K562 (cell line): ENCODE data around the gene HOXA9.

ENCODE experiments used
- ARHGAP35 ChIP-seq: fragments of 450-650 bp; IDR thresholded peaks from 2 replicates; pipeline ENCODE4 v1.6.1; 2018; ENCODE audit not compliant: partially characterized antibody
- CREM ChIP-seq: IDR thresholded peaks from 2 replicates; pipeline ENCODE4 v1.6.1; 2014; ENCODE audit warnings: antibody characterized with exemption, low read depth
- ETS2 ChIP-seq: IDR thresholded peaks from 2 replicates; pipeline ENCODE4 v1.6.1; 2016; ENCODE audit warnings: borderline replicate concordance, missing genetic modification characterization, mild to moderate bottlenecking, moderate library complexity, missing compliant biosample characterization; ENCODE audit not compliant: poor library complexity, severe bottlenecking
- FOXA3 ChIP-seq, 2 experiments: fragments of 450-650 bp in 1 of 2; sonication (generic) in 1 of 2; formaldehyde crosslinking; IDR thresholded peaks in 1 of 2; conservative IDR thresholded peaks in 1 of 2; 2 replicates each; pipeline versions ENCODE4 v1.4.0 to v1.8.0; 2020 to 2022; ENCODE audit warnings: mild to moderate bottlenecking in 2 of 2, missing genetic modification reagents in 1 of 2
- GABPB2 ChIP-seq: fragments of 250-450 bp; sonication (Bioruptor Pico); conservative IDR thresholded peaks from 2 replicates; pipeline ENCODE4 v1.5.1; 2021; ENCODE audit warnings: mild to moderate bottlenecking
- NR1H2 ChIP-seq: sonication (generic); formaldehyde crosslinking; IDR thresholded peaks from 2 replicates; pipeline ENCODE4 v1.4.0; 2020; ENCODE audit warnings: mild to moderate bottlenecking, missing genetic modification reagents
- STAG1 ChIP-seq: sonication (generic); formaldehyde crosslinking; IDR thresholded peaks from 2 replicates; pipeline ENCODE4 v1.5.0; 2020; ENCODE audit warnings: missing genetic modification reagents, borderline replicate concordance
- ZBTB7A ChIP-seq: IDR thresholded peaks from 2 replicates; pipeline ENCODE4 v1.6.1; 2011; ENCODE audit warnings: low read depth, mild to moderate bottlenecking, low read length, moderate library complexity, borderline replicate concordance; ENCODE audit not compliant: control insufficient read depth
- TF ChIP-seq, protein P1 (sequence below): fragments of 200-800 bp; sonication (Bioruptor generic); IDR thresholded peaks from 2 replicates; pipeline ENCODE4 v1.6.1; 2017; ENCODE audit warnings: missing genetic modification characterization, missing compliant biosample characterization
- TF ChIP-seq, protein P2 (sequence below), 3 experiments: IDR thresholded peaks in 2 of 3; conservative IDR thresholded peaks in 1 of 3; 2 replicates each; pipeline ENCODE4 v1.5.1; 2011 to 2012; ENCODE audit warnings: low read length in 3 of 3, mild to moderate bottlenecking in 3 of 3, control low read depth in 2 of 3, improper control_type of control experiment in 1 of 3, inconsistent platforms in 1 of 3, low read depth in 1 of 3, mixed read lengths in 1 of 3, moderate library complexity in 1 of 3; ENCODE audit not compliant: insufficient read depth in 2 of 3
- TF ChIP-seq, protein P3 (sequence below), 2 experiments: fragments of 450-650 bp in 1 of 2; sonication (generic) in 1 of 2; formaldehyde crosslinking in 1 of 2; IDR thresholded peaks in 1 of 2; conservative IDR thresholded peaks in 1 of 2; 2 replicates each; pipeline versions ENCODE4 v1.6.1 to v1.8.1; 2016 to 2023; ENCODE audit warnings: mild to moderate bottlenecking in 2 of 2, moderate library complexity in 2 of 2, inconsistent platforms in 1 of 2, missing genetic modification reagents in 1 of 2

DNA sequence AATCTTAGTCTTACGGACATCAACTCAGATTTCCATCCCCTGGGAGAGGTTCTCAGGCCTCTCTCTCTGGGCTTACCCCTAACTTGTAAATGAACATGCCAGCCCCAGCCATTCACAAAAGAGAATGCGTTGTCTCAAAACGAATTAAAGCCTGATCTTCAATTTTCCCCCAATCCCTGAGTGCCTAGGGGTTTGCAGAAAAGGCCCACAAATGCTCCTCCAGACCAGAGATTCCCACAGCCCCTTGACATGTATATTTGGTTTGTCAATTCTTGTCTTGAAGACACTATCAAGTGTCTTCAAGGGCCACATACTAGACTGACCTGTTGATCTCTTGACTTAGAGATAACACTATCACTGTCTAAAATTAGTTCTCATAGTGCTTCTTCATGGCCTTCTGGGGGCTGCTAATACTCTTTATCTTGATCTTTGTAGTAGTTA is 46.4 kb upstream of the HOXA9 start:
- TF ChIP-seq STAG1 (CRISPR knock-in tag) (no peak), ZBTB7A (no peak), ARHGAP35 (no peak), NR1H2 (no peak), GABPB2 (no peak), ETS2 (no peak), FOXA3 (CRISPR knock-in tag; conservative IDR thresholded peaks at IDR 0.05 in 1 of 2, IDR thresholded peaks at IDR 0.05 in 1 of 2) (no peak), CREM (no peak)
- TF ChIP-seq, protein P1, sequence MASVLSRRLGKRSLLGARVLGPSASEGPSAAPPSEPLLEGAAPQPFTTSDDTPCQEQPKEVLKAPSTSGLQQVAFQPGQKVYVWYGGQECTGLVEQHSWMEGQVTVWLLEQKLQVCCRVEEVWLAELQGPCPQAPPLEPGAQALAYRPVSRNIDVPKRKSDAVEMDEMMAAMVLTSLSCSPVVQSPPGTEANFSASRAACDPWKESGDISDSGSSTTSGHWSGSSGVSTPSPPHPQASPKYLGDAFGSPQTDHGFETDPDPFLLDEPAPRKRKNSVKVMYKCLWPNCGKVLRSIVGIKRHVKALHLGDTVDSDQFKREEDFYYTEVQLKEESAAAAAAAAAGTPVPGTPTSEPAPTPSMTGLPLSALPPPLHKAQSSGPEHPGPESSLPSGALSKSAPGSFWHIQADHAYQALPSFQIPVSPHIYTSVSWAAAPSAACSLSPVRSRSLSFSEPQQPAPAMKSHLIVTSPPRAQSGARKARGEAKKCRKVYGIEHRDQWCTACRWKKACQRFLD (CRISPR knock-in tag) = no peak
- TF ChIP-seq, protein P2, sequence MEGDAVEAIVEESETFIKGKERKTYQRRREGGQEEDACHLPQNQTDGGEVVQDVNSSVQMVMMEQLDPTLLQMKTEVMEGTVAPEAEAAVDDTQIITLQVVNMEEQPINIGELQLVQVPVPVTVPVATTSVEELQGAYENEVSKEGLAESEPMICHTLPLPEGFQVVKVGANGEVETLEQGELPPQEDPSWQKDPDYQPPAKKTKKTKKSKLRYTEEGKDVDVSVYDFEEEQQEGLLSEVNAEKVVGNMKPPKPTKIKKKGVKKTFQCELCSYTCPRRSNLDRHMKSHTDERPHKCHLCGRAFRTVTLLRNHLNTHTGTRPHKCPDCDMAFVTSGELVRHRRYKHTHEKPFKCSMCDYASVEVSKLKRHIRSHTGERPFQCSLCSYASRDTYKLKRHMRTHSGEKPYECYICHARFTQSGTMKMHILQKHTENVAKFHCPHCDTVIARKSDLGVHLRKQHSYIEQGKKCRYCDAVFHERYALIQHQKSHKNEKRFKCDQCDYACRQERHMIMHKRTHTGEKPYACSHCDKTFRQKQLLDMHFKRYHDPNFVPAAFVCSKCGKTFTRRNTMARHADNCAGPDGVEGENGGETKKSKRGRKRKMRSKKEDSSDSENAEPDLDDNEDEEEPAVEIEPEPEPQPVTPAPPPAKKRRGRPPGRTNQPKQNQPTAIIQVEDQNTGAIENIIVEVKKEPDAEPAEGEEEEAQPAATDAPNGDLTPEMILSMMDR (IDR thresholded peaks at IDR 0.05 in 2 of 3, conservative IDR thresholded peaks at IDR 0.05 in 1 of 3; ENCODE audit: insufficient read depth in 2 of 3, low read depth in 1 of 3, low read length in 3 of 3) = no peak
- TF ChIP-seq, protein P3, sequence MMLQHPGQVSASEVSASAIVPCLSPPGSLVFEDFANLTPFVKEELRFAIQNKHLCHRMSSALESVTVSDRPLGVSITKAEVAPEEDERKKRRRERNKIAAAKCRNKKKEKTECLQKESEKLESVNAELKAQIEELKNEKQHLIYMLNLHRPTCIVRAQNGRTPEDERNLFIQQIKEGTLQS (IDR thresholded peaks at IDR 0.05) = no peak
- TF ChIP-seq, protein P3 (CRISPR knock-in tag; conservative IDR thresholded peaks at IDR 0.05) = no peak
